Chondrocyte (in vitro differentiated cells): ENCODE results near the gene TGFB2. TPM values are rescaled to one million over a fixed set of nuclear protein-coding genes. Genes with fewer than 3 reads are reported as not detected.
A peak's percentile ranks its signal among the peaks of the same experiment; 100 is the strongest.

ENCODE experiments used
- DNase-seq: peaks from one replicate; pipeline ENCODE4 v3.0.0; 2021; ENCODE audit warnings: mixed read lengths, low spot score
- H3K27ac Mint-ChIP-seq: one replicate; pipeline ENCODE4 v1.8.0; 2021; ENCODE audit warnings: mild to moderate bottlenecking, moderate library complexity, mixed read lengths; ENCODE audit not compliant: unreplicated experiment
- H3K27me3 Mint-ChIP-seq: 2 replicates; pipeline ENCODE4 v1.8.0; 2021; ENCODE audit warnings: low read depth, mixed read lengths
- H3K36me3 Mint-ChIP-seq: 2 replicates; pipeline ENCODE4 v1.8.0; 2021; ENCODE audit warnings: low read depth, mixed read lengths
- H3K4me1 Mint-ChIP-seq: 2 replicates; pipeline ENCODE4 v1.8.0; 2021; ENCODE audit warnings: low read depth, mild to moderate bottlenecking, mixed read lengths
- H3K4me3 Mint-ChIP-seq: one replicate; pipeline ENCODE4 v1.8.0; 2021; ENCODE audit warnings: mild to moderate bottlenecking, moderate library complexity, mixed read lengths; ENCODE audit not compliant: unreplicated experiment
- H3K9me3 Mint-ChIP-seq: 2 replicates; pipeline ENCODE4 v1.8.0; 2021; ENCODE audit warnings: low read depth, mixed read lengths
- total RNA-seq: library from RNA; stranded (reverse); gene quantifications from 3 replicates; pipeline ENCODE4 v1.2.1, GENCODE V29; 2021
- TF ChIP-seq, protein P1 (sequence below): fragments of 200-600 bp; sonication (generic); IDR thresholded peaks from 2 replicates; pipeline ENCODE4 v1.5.0; 2021; ENCODE audit warnings: antibody characterized with exemption, mild to moderate bottlenecking, moderate library complexity

TGFB2 gene
- total RNA-seq, 1 donor from 2014 or later, result 226 TPM

DNA sequence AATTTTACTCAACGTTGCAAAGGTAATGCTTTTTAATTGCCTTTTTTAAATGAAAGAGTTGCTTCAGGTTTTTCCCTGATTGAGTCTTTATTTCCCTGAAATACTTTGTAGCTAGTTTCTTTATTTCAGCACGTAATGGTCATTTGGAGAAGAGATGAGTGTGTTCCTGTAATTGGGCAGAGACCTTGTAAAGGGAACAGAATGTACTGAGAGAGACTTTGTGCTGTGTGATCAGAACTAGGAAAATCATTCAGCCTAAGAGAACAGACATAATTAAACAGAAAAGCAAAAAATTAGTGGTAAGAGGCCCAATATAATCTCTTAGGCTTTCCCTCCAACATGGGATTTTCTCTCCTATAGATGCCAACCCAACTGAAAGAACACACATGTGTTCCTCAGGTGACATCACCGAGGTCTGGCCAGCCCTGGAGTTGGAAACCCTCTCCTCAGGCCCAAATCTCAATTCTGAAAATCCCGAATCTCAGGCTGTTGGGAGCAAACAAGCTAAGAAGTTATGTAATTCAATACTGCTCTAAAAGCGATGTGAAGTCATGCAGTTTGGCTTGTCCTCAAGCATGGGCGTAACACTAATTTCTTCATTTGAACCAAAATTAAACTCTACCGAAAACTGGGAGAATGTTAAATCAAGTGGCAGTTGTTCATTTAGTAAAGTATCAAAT is 102.0 kb downstream of the TGFB2 start:
- no peaks in the 10 kb centered on the region for H3K27me3 Mint-ChIP-seq
- no peak overlapping the region for H3K27ac Mint-ChIP-seq
- H3K4me3 Mint-ChIP-seq, result no peak overlapping the region
- H3K9me3 Mint-ChIP-seq, result no peaks in the 10 kb centered on the region
- H3K4me1 Mint-ChIP-seq, result peaks cover 15% of the 10 kb centered on the region
- DNase-seq, result no peak
- peaks cover 10% of the 10 kb centered on the region for H3K36me3 Mint-ChIP-seq
- TF ChIP-seq, protein P1, sequence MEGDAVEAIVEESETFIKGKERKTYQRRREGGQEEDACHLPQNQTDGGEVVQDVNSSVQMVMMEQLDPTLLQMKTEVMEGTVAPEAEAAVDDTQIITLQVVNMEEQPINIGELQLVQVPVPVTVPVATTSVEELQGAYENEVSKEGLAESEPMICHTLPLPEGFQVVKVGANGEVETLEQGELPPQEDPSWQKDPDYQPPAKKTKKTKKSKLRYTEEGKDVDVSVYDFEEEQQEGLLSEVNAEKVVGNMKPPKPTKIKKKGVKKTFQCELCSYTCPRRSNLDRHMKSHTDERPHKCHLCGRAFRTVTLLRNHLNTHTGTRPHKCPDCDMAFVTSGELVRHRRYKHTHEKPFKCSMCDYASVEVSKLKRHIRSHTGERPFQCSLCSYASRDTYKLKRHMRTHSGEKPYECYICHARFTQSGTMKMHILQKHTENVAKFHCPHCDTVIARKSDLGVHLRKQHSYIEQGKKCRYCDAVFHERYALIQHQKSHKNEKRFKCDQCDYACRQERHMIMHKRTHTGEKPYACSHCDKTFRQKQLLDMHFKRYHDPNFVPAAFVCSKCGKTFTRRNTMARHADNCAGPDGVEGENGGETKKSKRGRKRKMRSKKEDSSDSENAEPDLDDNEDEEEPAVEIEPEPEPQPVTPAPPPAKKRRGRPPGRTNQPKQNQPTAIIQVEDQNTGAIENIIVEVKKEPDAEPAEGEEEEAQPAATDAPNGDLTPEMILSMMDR, result no peak

DNA sequence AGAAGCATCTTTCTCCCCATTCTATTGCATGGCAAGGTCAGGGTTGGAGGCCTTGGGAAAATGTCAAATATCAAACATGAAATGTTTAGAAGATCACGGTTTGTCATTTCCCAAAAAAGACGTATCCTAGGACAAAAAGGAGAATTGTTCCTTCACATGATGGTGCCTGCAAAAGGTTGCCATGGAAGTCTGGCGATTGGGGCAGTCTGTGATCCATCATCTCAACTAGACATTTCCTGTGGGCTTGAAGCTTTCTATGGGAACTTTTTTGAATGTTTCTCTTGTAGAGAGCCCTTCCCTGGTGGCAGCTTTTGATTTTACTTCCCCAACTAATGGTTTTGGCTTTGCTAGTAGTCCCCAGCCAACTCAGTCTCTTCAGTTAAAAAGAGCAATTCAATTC is 106.3 kb downstream of the TGFB2 start:
- TF ChIP-seq, protein P1, result no peak
- H3K27me3 Mint-ChIP-seq, result no peaks in the 10 kb centered on the region

DNA sequence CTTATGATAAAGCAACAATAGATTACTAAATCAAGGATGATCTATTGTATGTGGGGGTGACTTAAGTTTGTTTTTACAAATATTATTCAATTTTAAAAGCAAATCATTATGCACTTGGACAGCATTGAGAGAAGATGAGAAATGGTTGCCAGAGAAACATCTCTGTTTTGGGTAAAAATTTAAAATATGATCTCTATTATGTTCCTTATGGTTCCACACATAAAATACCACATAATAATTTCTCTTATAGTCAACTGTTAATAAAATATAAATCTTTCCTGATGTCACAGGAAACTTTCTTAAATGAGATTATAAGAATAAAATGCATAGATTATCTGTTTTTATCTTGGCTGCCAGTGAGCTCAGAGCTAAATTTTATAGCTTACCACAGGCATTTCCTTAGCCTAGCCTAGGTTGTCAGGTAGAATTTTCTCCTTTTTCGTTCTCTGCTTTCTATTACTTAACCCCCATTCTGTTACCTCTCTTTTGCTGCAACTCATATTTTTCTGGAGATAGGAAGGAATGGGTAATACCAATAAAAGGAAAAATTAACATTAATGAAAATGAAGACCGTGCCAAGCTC is 109.7 kb downstream of the TGFB2 start:
- TF ChIP-seq, protein P1, result no peak
- H3K36me3 Mint-ChIP-seq, result no peaks in the 10 kb centered on the region
- no peaks in the 10 kb centered on the region for H3K27me3 Mint-ChIP-seq
- H3K4me3 Mint-ChIP-seq, result no peak overlapping the region
- DNase-seq, result no peak
- no peaks in the 10 kb centered on the region for H3K9me3 Mint-ChIP-seq
- H3K4me1 Mint-ChIP-seq, result peaks cover 39% of the 10 kb centered on the region
- peak overlapping the region; percentile 62 for H3K27ac Mint-ChIP-seq

More for the DNA sequence above, 106.3 kb downstream of the TGFB2 start:
- Mint-ChIP-seq H3K36me3 (peaks cover 2% of the 10 kb centered on the region), H3K4me3 (no peak overlapping the region), H3K4me1 (peaks cover 32% of the 10 kb centered on the region), H3K27ac (peak overlapping the region; percentile 0), H3K9me3 (no peaks in the 10 kb centered on the region)
- no peak for DNase-seq

DNA sequence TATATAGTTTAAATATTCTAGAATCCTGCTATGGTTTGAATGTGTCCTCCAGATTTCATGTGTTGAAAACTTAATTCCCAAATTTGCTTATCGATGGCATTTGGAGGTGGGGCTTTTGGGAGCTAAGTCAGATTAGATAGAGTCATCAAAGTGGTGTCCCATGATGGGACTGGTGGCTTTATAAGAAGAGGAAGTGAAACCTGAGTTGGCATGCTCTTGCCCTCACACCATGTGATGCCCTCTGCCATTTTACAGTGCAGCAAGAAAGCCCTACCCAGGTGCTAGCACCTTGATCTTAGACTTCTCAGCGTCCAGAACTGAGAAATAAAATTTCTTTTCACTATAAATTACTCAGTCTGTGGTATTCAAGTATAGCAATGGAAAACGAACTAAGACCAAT is 111.3 kb downstream of the TGFB2 start:
- TF ChIP-seq, protein P1, result no peak
- Mint-ChIP-seq H3K4me1 (peaks cover 50% of the 10 kb centered on the region), H3K36me3 (no peaks in the 10 kb centered on the region), H3K27me3 (no peaks in the 10 kb centered on the region), H3K27ac (no peak overlapping the region), H3K9me3 (no peaks in the 10 kb centered on the region), H3K4me3 (no peak overlapping the region)
- DNase-seq, result no peak

DNA sequence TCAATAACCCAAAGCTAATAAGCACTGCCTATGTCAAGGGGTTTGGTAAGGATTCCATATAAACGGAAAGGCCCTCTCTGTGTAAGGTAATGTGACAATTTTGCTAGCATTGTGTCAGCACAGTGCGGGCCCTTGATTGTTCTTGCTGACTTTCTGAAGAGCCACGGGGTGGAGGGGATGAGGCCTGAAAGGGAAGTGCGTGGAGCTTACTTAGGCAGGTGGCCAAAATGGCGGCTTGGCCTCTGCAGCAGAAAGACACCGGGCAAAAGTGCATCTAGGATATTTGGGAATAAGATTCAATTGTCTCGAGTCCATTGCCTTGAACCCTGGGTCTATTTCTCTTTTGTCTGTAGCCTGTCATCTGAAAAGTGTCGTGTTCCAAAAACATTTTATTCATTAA is 114.3 kb downstream of the TGFB2 start:
- H3K27me3 Mint-ChIP-seq, result no peaks in the 10 kb centered on the region
- TF ChIP-seq, protein P1, result no peak
- peaks cover 55% of the 10 kb centered on the region for H3K4me1 Mint-ChIP-seq
- H3K27ac Mint-ChIP-seq, result peak overlapping the region; percentile 97
- H3K36me3 Mint-ChIP-seq, result no peaks in the 10 kb centered on the region
- no peaks in the 10 kb centered on the region for H3K9me3 Mint-ChIP-seq
- H3K4me3 Mint-ChIP-seq, result peak overlapping the region; percentile 42
- DNase-seq, result no peak
